ENCODE measurements around the gene SRI. TPM values are rescaled to one million over a fixed set of nuclear protein-coding genes. Genes with fewer than 3 reads are reported as not detected.

Gene SRI
- total RNA-seq, 1 experiment from 2014 or later, result 138 TPM

- Histone ChIP-seq H3K4me3 (ENCODE audit: low read depth in 2 of 2, low read length in 2 of 2) (no peak overlapping the region), H3K36me3 (ENCODE audit: control insufficient read depth, insufficient read depth, low read length) (no peaks in the 10 kb centered on the region), H3K27ac (ENCODE audit: low read length) (no peak overlapping the region), H3K27me3 (ENCODE audit: control insufficient read depth, insufficient read depth, low read length) (no peaks in the 10 kb centered on the region), H3K9me3 (ENCODE audit: control insufficient read depth, insufficient read depth, low read depth, low read length) (peaks cover 4% of the 10 kb centered on the region; the same call in 1 of the 2 replicates), H3K4me1 (ENCODE audit: control insufficient read depth, insufficient read depth, low read length) (peaks cover 6% of the 10 kb centered on the region)
- intact Hi-C loops (cut with micrococcal nuclease; ENCODE audit: unreplicated experiment) (no loop called here), in situ Hi-C loops (cut with HindIII; ENCODE audit: low pct_unique_long_range_greater_than_20kb, low sequenced_read_pairs) (no loop called here)
- DNase-seq (ENCODE audit: low read depth, low spot score), result no peak
- no peak for ATAC-seq
- ChIA-PET CTCF (no interaction called here), POLR2A (no interaction called here)
- no TSS peak for BruUV-seq (replicated peaks)
- TF ChIP-seq TCF7L2 (IDR thresholded peaks at IDR 0.05; ENCODE audit: low read depth, low read length), result no peak
- TF ChIP-seq POLR2AphosphoS5 (IDR thresholded peaks at IDR 0.05; ENCODE audit: low read depth, low read length), result no peak
Observed at GRCh38 chr7:88229302-88229995, 9.6 kb upstream of the SRI start.

GRCh38 chr7:88226886-88227516 lies 7.2 kb upstream of the SRI start:
- BruUV-seq (replicated peaks), result no TSS peak
- H3K9me3 ChIP-seq (ENCODE audit: control insufficient read depth, insufficient read depth, low read depth, low read length), result peaks cover 4% of the 10 kb centered on the region; the same call in 1 of the 2 replicates
- CTCF ChIA-PET, result no interaction called here
- intact Hi-C loops (cut with micrococcal nuclease; ENCODE audit: unreplicated experiment), result no loop called here
- peaks cover 6% of the 10 kb centered on the region for H3K4me1 ChIP-seq (ENCODE audit: control insufficient read depth, insufficient read depth, low read length)
- in situ Hi-C loops (cut with HindIII; ENCODE audit: low pct_unique_long_range_greater_than_20kb, low sequenced_read_pairs), result no loop called here
- H3K27ac ChIP-seq (ENCODE audit: low read length), result no peak overlapping the region
- POLR2A ChIA-PET, result no interaction called here
- no peaks in the 10 kb centered on the region for H3K27me3 ChIP-seq (ENCODE audit: control insufficient read depth, insufficient read depth, low read length)
- no peak overlapping the region for H3K4me3 ChIP-seq (ENCODE audit: low read depth in 2 of 2, low read length in 2 of 2)
- TF ChIP-seq POLR2AphosphoS5 (IDR thresholded peaks at IDR 0.05; ENCODE audit: low read depth, low read length) (no peak), CTCF (IDR thresholded peaks at IDR 0.05) (no peak), TCF7L2 (IDR thresholded peaks at IDR 0.05; ENCODE audit: low read depth, low read length) (no peak), SIN3A (IDR thresholded peaks at IDR 0.05; ENCODE audit: borderline replicate concordance, insufficient read depth, low read depth, low read length) (no peak), REST (IDR thresholded peaks at IDR 0.05; ENCODE audit: insufficient read depth in 1 of 2, low read depth in 2 of 2, low read length in 1 of 2) (no peak)
- peak; percentile 74 for DNase-seq (ENCODE audit: low read depth, low spot score)
- peak; percentile 93 for ATAC-seq
- no peaks in the 10 kb centered on the region for H3K36me3 ChIP-seq (ENCODE audit: control insufficient read depth, insufficient read depth, low read length)

GRCh38 chr7:88226201-88226600 lies 6.4 kb upstream of the SRI start:
- BruUV-seq (replicated peaks), result no TSS peak
- intact Hi-C loops (cut with micrococcal nuclease; ENCODE audit: unreplicated experiment), result no loop called here
- TF ChIP-seq SIN3A (IDR thresholded peaks at IDR 0.05; ENCODE audit: borderline replicate concordance, insufficient read depth, low read depth, low read length), result no peak
- no peak for TF ChIP-seq CTCF (IDR thresholded peaks at IDR 0.05)
- TF ChIP-seq TCF7L2 (IDR thresholded peaks at IDR 0.05; ENCODE audit: low read depth, low read length), result no peak
- no peak for TF ChIP-seq POLR2AphosphoS5 (IDR thresholded peaks at IDR 0.05; ENCODE audit: low read depth, low read length)
- TF ChIP-seq REST (IDR thresholded peaks at IDR 0.05; ENCODE audit: insufficient read depth in 1 of 2, low read depth in 2 of 2, low read length in 1 of 2), result no peak
- CTCF ChIA-PET, result no interaction called here
- no peak for DNase-seq (ENCODE audit: low read depth, low spot score)
- H3K27ac ChIP-seq (ENCODE audit: low read length), result no peak overlapping the region
- no peaks in the 10 kb centered on the region for H3K27me3 ChIP-seq (ENCODE audit: control insufficient read depth, insufficient read depth, low read length)
- in situ Hi-C loops (cut with HindIII; ENCODE audit: low pct_unique_long_range_greater_than_20kb, low sequenced_read_pairs), result no loop called here
- peaks cover 6% of the 10 kb centered on the region for H3K4me1 ChIP-seq (ENCODE audit: control insufficient read depth, insufficient read depth, low read length)
- POLR2A ChIA-PET, result no interaction called here
- no peaks in the 10 kb centered on the region for H3K36me3 ChIP-seq (ENCODE audit: control insufficient read depth, insufficient read depth, low read length)
- H3K9me3 ChIP-seq (ENCODE audit: control insufficient read depth, insufficient read depth, low read depth, low read length), result peaks cover 4% of the 10 kb centered on the region; the same call in 1 of the 2 replicates
- H3K4me3 ChIP-seq (ENCODE audit: low read depth in 2 of 2, low read length in 2 of 2), result no peak overlapping the region
- no peak for ATAC-seq

Data from Panc1 (cell line).